CD4-positive, CD25-positive, alpha-beta regulatory T cell (primary cell): Measurements from ENCODE around the gene VTI1A. TPM values are rescaled to one million over a fixed set of nuclear protein-coding genes. Genes with fewer than 3 reads are reported as not detected.

Experiments used
- ATAC-seq, 2 donors: fragments of 150-1000 bp; cut with Tn5 transposase; one replicate each; pipeline ENCODE4 v1.10.0; 2021; ENCODE audit warnings: low read depth in 2 of 2, moderate number of reproducible peaks in 2 of 2, moderate library complexity in 1 of 2
- DNase-seq, 3 donors: peaks; one replicate each; pipeline versions ENCODE4 v3.0.0 to v3.0.0-alpha.2; 2012 to 2022; ENCODE audit warnings: mixed read lengths in 1 of 3
- H3K27ac ChIP-seq: one replicate; pipeline ENCODE4 v1.7.0; 2013; ENCODE audit warnings: mild to moderate bottlenecking, low read length; ENCODE audit not compliant: insufficient read depth, poor library complexity, severe bottlenecking
- H3K27me3 ChIP-seq: one replicate; pipeline ENCODE4 v1.7.0; 2013; ENCODE audit warnings: low read length; ENCODE audit not compliant: control insufficient read depth, insufficient read depth
- H3K36me3 ChIP-seq: one replicate; pipeline ENCODE4 v1.7.0; 2013; ENCODE audit warnings: mild to moderate bottlenecking, low read length, moderate library complexity; ENCODE audit not compliant: control insufficient read depth, insufficient read depth
- H3K4me1 ChIP-seq: 2 replicates; pipeline ENCODE4 v1.7.0; 2013; ENCODE audit warnings: mild to moderate bottlenecking, low read length; ENCODE audit not compliant: insufficient read depth, control insufficient read depth, poor library complexity, severe bottlenecking
- H3K4me3 ChIP-seq: one replicate; pipeline ENCODE4 v1.7.0; 2013; ENCODE audit warnings: low read depth, mild to moderate bottlenecking, low read length, moderate library complexity
- H3K9me3 ChIP-seq, 2 experiments: 1 replicate in 1 of 2; 2 replicates in 1 of 2; pipeline ENCODE4 v1.7.0; 2013; ENCODE audit warnings: low read length in 2 of 2, mild to moderate bottlenecking in 1 of 2, moderate library complexity in 1 of 2; ENCODE audit not compliant: control insufficient read depth in 2 of 2
- H3K27ac Mint-ChIP-seq, 3 donors: one replicate each; pipeline ENCODE4 v1.8.0; 2020 to 2022; ENCODE audit warnings: mild to moderate bottlenecking in 3 of 3, mixed read lengths in 3 of 3, moderate library complexity in 2 of 3
- H3K27me3 Mint-ChIP-seq: one replicate; pipeline ENCODE4 v1.8.0; 2022; ENCODE audit warnings: mild to moderate bottlenecking, mixed read lengths
- H3K36me3 Mint-ChIP-seq: one replicate; pipeline ENCODE4 v1.8.0; 2020; ENCODE audit warnings: mixed read lengths
- H3K4me1 Mint-ChIP-seq, 4 donors: one replicate each; pipeline ENCODE4 v1.8.0; 2020 to 2022; ENCODE audit warnings: mixed read lengths in 4 of 4, mild to moderate bottlenecking in 1 of 4
- H3K4me3 Mint-ChIP-seq, 4 donors: one replicate each; pipeline ENCODE4 v1.8.0; 2020 to 2022; ENCODE audit warnings: mild to moderate bottlenecking in 4 of 4, mixed read lengths in 4 of 4, moderate library complexity in 3 of 4
- H3K9me3 Mint-ChIP-seq, 7 donors: one replicate each; pipeline ENCODE4 v1.8.0; 2020 to 2022; ENCODE audit warnings: mixed read lengths in 7 of 7, mild to moderate bottlenecking in 3 of 7, moderate library complexity in 2 of 7
- polyA plus RNA-seq, 4 donors: library from polyadenylated mRNA; unstranded; fragments of 300-500 nt; fragmentation: Illumina TruSeq; gene quantifications; one replicate each; pipeline ENCODE4 v1.2.3, GENCODE V29; 2021
- total RNA-seq: library from RNA; stranded (reverse); gene quantifications from one replicate; pipeline ENCODE4 v1.2.3, GENCODE V29; 2022

Gene VTI1A
- total and polyA plus RNA-seq, 5 donors from 2014 or later = 25.5 to 77.7 (median 35.1) TPM

DNA sequence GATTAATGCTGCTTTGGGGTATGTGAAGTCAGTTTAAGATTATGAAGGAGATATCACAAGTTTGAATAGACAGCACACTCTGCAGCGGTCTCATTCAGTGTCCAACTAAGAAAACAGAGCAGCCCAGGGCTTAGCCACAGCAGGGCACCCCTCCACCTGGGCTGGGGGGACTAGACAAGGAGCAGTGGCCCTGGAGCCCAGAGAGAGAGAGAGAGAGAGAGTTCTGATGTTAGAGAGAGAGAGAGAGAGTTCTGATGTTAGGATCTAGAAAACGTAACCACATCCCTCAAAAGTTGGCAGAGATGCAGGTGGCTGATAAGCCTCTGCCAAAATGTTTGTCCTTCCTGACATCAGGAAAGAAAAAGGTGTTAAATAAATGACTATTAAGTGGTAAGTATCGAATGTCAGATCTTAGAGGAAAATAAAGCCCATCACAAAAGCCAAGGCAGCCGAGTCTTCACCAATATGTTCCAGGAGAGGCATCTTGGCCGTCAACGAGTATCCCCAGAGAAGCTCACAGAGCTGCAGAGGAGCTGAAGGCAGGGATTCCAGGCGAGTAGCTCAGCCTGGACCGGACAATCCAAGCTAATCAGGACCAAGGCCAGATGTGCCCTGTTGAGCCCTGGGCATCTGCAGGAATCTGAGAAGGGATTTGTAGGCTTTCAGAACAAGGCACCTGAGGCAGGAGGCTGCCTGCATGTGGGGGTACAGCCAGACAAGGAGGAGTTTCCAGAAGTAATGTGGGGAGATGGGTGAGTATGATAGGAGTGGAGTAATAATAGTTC is 352.9 kb downstream of the VTI1A start:
- H3K27me3 ChIP-seq = no peaks in the 10 kb centered on the region
- no peak overlapping the region for H3K4me3 ChIP-seq
- ATAC-seq (no peak), DNase-seq (no peak)
- no peaks in the 10 kb centered on the region for H3K4me1 ChIP-seq
- no peaks in the 10 kb centered on the region for H3K27me3 Mint-ChIP-seq
- H3K36me3 Mint-ChIP-seq = peaks cover 13% of the 10 kb centered on the region
- H3K9me3 ChIP-seq = no peaks in the 10 kb centered on the region
- H3K4me1 Mint-ChIP-seq = peaks cover 0 to 3% (median 0%) of the 10 kb centered on the region in 4 donors
- no peaks in the 10 kb centered on the region for H3K36me3 ChIP-seq
- no peak overlapping the region for H3K4me3 Mint-ChIP-seq
- H3K27ac Mint-ChIP-seq = no peak overlapping the region
- no peak overlapping the region for H3K27ac ChIP-seq
- H3K9me3 Mint-ChIP-seq = no peaks in the 10 kb centered on the region

GRCh38 chr10:112801004-112801403 is 354.0 kb downstream of the VTI1A start:
- H3K9me3 Mint-ChIP-seq = no peaks in the 10 kb centered on the region
- Histone ChIP-seq H3K36me3 (no peaks in the 10 kb centered on the region), H3K27ac (no peak overlapping the region), H3K9me3 (no peaks in the 10 kb centered on the region), H3K4me3 (no peak overlapping the region), H3K27me3 (no peaks in the 10 kb centered on the region), H3K4me1 (no peaks in the 10 kb centered on the region)
- H3K36me3 Mint-ChIP-seq = peaks cover 13% of the 10 kb centered on the region
- peaks cover 0 to 3% (median 0%) of the 10 kb centered on the region in 4 donors for H3K4me1 Mint-ChIP-seq
- no peak overlapping the region for H3K4me3 Mint-ChIP-seq
- H3K27me3 Mint-ChIP-seq = no peaks in the 10 kb centered on the region
- DNase-seq (no peak), ATAC-seq (no peak)
- H3K27ac Mint-ChIP-seq = no peak overlapping the region

DNA sequence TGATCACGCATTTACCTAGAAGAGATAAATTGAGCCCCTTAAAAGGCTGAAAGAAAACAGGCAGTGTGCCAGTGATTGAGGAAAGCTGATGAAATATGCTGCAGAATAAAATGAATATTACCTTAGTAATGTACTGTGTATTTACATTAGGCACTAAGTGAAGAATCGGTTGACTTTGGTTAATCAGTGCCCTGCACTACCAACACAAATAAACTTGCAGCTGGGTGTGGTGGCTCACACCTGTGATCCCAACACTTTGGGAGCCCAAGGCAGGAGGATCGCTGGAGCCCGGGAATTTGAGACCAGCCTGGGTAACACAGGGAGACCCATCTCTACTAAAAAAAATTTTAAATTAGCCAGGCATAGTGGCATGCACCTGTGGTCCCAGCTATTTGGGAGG is 354.7 kb downstream of the VTI1A start:
- no peak overlapping the region for H3K27ac Mint-ChIP-seq
- H3K4me3 Mint-ChIP-seq = no peak overlapping the region
- no peaks in the 10 kb centered on the region for H3K9me3 Mint-ChIP-seq

DNA sequence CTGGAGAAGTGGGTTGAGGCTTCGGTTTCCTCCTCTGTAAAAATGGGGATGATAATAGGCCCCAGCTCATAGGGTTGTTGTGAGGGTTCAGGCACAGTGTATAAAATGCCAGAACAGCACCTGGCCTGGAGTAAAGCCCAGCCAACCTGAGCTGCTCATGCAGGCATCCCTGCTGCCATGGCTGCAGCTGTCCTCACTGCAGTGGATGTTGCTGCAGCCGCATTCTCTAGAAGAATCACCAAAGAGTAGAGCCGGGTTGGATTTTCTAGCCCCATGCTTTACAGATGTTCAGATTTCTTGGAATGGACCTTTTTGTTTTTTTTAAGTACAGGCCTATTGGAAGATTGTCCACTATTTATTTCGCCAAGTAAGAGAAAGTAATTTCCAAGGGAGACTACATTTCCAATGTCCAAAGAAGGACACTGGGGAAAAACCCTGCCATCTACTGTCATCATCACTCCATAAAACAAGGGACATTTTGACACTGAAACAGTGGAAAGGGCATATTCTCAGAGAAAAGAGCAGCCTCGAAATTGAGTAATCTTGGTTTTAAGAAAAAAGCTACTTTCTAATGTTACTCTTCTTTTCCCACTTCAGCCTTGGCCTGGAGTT is 355.5 kb downstream of the VTI1A start:
- DNase-seq (no peak), ATAC-seq (no peak)
- H3K9me3 ChIP-seq = no peaks in the 10 kb centered on the region
- no peaks in the 10 kb centered on the region for H3K9me3 Mint-ChIP-seq
- no peaks in the 10 kb centered on the region for H3K4me1 ChIP-seq
- no peaks in the 10 kb centered on the region for H3K36me3 ChIP-seq
- H3K27me3 ChIP-seq = no peaks in the 10 kb centered on the region
- H3K4me3 Mint-ChIP-seq = no peak overlapping the region
- no peaks in the 10 kb centered on the region for H3K27me3 Mint-ChIP-seq
- H3K27ac Mint-ChIP-seq = no peak overlapping the region
- no peak overlapping the region for H3K4me3 ChIP-seq
- H3K36me3 Mint-ChIP-seq = peaks cover 19% of the 10 kb centered on the region
- H3K4me1 Mint-ChIP-seq = peaks cover 0 to 3% (median 0%) of the 10 kb centered on the region in 4 donors
- H3K27ac ChIP-seq = no peak overlapping the region

More for the DNA sequence above, 354.7 kb downstream of the VTI1A start:
- Histone ChIP-seq H3K4me3 (no peak overlapping the region), H3K4me1 (no peaks in the 10 kb centered on the region), H3K27ac (no peak overlapping the region), H3K36me3 (no peaks in the 10 kb centered on the region), H3K9me3 (no peaks in the 10 kb centered on the region), H3K27me3 (no peaks in the 10 kb centered on the region)
- no peaks in the 10 kb centered on the region for H3K27me3 Mint-ChIP-seq
- DNase-seq = no peak
- peaks cover 0 to 3% (median 0%) of the 10 kb centered on the region in 4 donors for H3K4me1 Mint-ChIP-seq
- no peak for ATAC-seq
- H3K36me3 Mint-ChIP-seq = peaks cover 13% of the 10 kb centered on the region

- Mint-ChIP-seq H3K4me3 (no peak overlapping the region), H3K27ac (no peak overlapping the region), H3K9me3 (no peaks in the 10 kb centered on the region), H3K27me3 (no peaks in the 10 kb centered on the region), H3K4me1 (peaks cover 0 to 2% (median under 1%) of the 10 kb centered on the region in 4 donors), H3K36me3 (peaks cover 20% of the 10 kb centered on the region)
- Histone ChIP-seq H3K27me3 (no peaks in the 10 kb centered on the region), H3K27ac (no peak overlapping the region), H3K4me1 (no peaks in the 10 kb centered on the region), H3K36me3 (no peaks in the 10 kb centered on the region), H3K9me3 (no peaks in the 10 kb centered on the region), H3K4me3 (no peak overlapping the region)
- no peak for DNase-seq
- no peak for ATAC-seq
These were observed 357.0 kb downstream of the VTI1A start for GRCh38 chr10:112803961-112804401.

DNA sequence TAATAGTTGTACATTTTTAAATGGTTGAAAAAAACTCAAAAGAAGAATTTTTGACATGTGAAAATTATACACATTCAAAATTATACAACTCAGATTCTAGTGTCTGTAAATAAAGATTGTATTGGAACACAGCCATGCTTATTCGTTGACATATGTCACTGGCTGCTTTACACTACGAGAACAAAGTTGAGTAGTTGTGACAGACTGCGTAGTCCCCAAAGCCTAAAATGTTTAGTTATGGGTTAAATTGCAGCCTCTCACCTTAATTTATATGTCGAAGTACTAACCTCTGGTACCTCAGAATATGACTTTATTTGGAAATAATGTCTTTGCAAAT is 358.2 kb downstream of the VTI1A start:
- H3K4me3 ChIP-seq = no peak overlapping the region
- Mint-ChIP-seq H3K4me3 (no peak overlapping the region), H3K27ac (no peak overlapping the region), H3K36me3 (peaks cover 27% of the 10 kb centered on the region), H3K9me3 (no peaks in the 10 kb centered on the region), H3K4me1 (peaks cover 0 to 2% (median 0%) of the 10 kb centered on the region in 4 donors), H3K27me3 (no peaks in the 10 kb centered on the region)
- no peak for DNase-seq
- H3K27ac ChIP-seq = no peak overlapping the region
- no peak for ATAC-seq
- no peaks in the 10 kb centered on the region for H3K27me3 ChIP-seq
- H3K9me3 ChIP-seq = no peaks in the 10 kb centered on the region
- H3K36me3 ChIP-seq = no peaks in the 10 kb centered on the region
- no peaks in the 10 kb centered on the region for H3K4me1 ChIP-seq

DNA sequence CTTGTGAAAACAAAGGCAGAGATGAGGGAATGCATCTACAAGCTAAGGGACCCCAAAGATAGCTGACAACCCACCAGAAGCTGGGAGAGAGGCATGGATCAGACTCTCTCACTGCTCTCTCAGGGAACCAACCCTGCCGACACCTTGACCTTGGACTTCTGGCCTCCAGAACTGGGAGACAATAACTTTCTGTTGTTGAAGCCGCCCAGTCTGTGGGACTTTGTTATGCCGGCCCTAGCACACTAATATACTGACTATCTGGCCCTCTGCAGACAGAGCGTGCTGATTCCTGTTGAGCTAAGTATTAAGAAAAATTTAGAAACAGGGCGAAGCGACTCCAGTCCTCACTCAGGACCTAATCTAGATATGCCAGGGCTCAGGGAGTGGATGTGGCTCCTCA is 358.7 kb downstream of the VTI1A start:
- no peaks in the 10 kb centered on the region for H3K9me3 Mint-ChIP-seq
- peaks cover 0 to 2% (median 0%) of the 10 kb centered on the region in 4 donors for H3K4me1 Mint-ChIP-seq
- no peak overlapping the region for H3K27ac Mint-ChIP-seq
- ATAC-seq (no peak), DNase-seq (no peak)
- no peaks in the 10 kb centered on the region for H3K27me3 ChIP-seq
- H3K4me1 ChIP-seq = no peaks in the 10 kb centered on the region
- H3K4me3 Mint-ChIP-seq = no peak overlapping the region
- no peaks in the 10 kb centered on the region for H3K9me3 ChIP-seq
- H3K4me3 ChIP-seq = no peak overlapping the region
- H3K36me3 Mint-ChIP-seq = peaks cover 29% of the 10 kb centered on the region
- no peaks in the 10 kb centered on the region for H3K36me3 ChIP-seq
- no peaks in the 10 kb centered on the region for H3K27me3 Mint-ChIP-seq
- no peak overlapping the region for H3K27ac ChIP-seq

GRCh38 chr10:112807013-112807412 is 360.0 kb downstream of the VTI1A start:
- no peaks in the 10 kb centered on the region for H3K4me1 ChIP-seq
- DNase-seq (no peak), ATAC-seq (no peak)
- Mint-ChIP-seq H3K4me1 (peaks cover 0 to 2% (median 0%) of the 10 kb centered on the region in 4 donors), H3K36me3 (peaks cover 34% of the 10 kb centered on the region), H3K9me3 (no peaks in the 10 kb centered on the region), H3K4me3 (no peak overlapping the region), H3K27ac (no peak overlapping the region), H3K27me3 (no peaks in the 10 kb centered on the region)
- H3K4me3 ChIP-seq = no peak overlapping the region
- no peaks in the 10 kb centered on the region for H3K36me3 ChIP-seq
- H3K9me3 ChIP-seq = no peaks in the 10 kb centered on the region
- no peaks in the 10 kb centered on the region for H3K27me3 ChIP-seq
- no peak overlapping the region for H3K27ac ChIP-seq
